ENCODE data around the gene TMEM54.

TMEM54 gene, protein sequence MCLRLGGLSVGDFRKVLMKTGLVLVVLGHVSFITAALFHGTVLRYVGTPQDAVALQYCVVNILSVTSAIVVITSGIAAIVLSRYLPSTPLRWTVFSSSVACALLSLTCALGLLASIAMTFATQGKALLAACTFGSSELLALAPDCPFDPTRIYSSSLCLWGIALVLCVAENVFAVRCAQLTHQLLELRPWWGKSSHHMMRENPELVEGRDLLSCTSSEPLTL

DNA sequence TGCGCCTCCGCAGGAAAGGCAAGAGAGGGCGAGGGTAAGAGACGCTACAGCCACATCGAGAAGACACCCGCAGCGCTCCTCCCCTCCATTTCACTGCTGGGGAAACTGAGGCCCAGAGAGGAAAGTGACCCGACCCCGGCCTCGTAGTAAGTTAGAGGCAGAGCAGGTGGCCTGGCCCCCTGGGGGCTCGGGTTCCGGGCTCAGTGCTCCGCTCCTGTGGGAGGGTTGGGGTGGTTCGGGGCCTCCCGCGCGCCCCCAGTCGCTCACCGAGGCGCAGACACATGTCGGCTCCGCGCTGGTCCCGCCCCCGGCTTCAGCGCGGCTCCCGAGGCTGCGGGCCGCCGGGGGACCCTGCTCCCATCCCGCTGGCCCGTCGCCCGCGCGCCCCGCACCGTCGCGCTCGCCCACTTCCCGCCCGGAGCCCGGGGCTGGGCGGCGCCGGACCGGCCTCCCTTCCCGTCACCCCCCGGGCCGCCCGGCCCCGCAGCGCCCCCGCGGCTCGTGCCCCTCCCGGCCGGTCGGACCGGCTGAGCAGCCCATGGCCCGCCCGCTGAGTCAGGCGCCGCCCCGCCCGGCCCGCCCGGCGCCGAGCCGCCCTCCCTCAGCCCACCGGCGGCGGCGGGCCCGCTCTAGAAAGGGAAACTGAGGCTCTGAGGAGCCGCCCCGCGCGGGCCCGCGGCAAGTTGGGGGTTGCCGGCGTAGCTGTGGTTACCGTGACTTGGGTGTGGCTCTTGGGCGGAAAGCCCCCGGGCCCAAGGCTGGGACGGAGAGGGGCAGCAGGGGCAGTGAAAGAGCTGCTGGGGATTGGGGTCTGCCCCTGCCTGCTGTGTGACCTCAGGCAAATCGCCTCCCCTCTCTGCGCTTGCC, at the start of gene TMEM54:
Gene TMEM54, minus strand, starts transcription at position 434 of the 867 bp plus-strand sequence. Its CDS starts 151 bp downstream, at position 283.
- no peak for DNase-seq (ENCODE audit: low read depth, low spot score)

DNA sequence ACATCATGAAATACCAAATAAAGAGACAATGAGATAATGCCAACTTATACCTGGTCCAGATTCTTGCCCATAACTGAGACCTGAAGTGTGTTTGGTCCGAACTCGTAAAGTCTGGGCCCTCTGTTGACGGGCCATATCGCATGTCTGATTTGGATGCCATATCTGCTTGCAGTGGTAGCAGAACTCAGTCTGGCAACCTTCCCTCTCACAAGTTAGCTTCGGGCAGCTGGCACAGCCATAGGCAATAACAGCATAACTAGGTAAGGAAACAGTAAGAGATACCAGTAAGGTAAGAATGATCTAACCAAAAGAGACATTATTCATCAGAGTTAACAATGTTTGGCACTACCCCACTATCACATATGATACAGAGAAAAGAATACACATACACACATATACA, 48.3 kb upstream of the TMEM54 start:
- DNase-seq (ENCODE audit: low read depth, low spot score): no peak

DNA sequence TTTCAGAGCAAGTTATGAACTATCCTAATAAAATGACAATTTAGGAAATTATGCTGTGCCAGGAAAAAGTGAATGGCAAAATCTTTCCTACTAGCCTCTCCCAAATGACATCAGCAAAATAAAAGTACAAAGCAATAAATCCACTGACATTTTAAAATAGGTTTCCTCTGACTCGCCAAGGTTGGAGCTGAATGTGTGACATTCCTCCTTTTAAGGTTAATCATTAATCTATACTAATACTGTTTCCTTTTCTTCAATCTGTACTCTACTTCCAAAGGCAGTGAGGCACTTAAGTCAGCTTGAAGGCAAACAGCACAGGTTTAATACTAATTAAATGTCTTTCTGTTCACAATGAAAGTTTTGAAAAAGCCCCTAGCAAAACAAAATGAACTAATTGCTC, 47.7 kb upstream of the TMEM54 start:
- DNase-seq (ENCODE audit: low read depth, low spot score): no peak

GRCh38 chr1:32948390-32948722, 47.2 kb upstream of the TMEM54 start:
- no peak for DNase-seq (ENCODE audit: low read depth, low spot score)

DNA sequence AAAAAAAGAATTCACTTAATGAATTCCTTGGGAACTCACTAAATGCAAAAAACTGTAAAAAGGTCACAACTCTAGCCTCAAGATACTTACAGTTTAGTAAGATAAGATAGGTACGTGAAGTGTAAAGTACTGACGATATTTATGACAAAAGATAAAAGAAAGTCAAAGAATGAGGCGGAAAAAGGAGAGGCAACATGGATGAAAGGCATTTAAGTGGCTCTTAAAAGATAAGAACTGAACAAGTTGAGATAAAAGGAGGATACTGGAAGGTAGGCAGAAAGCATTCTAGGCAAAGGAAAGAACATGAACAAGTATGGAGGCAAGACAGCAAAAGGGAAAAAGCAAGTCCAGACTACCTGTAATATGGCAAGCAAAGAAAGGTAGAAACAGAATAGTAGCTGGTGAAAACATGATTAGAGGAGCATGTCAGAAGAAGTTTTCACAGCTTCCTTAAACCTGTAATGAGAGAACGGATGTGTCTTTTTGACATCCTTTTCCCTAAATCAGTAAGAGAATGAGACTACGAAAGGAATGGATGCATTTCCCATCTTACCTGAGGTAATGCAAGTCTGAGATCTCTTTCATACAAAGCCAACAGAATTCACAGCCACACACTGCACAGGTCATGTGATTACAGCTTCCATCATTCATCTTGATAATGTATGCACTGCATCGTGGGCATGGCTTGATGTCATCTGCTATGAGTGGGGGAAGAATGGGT, 46.6 kb upstream of the TMEM54 start:
- DNase-seq (ENCODE audit: low read depth, low spot score): no peak

DNA sequence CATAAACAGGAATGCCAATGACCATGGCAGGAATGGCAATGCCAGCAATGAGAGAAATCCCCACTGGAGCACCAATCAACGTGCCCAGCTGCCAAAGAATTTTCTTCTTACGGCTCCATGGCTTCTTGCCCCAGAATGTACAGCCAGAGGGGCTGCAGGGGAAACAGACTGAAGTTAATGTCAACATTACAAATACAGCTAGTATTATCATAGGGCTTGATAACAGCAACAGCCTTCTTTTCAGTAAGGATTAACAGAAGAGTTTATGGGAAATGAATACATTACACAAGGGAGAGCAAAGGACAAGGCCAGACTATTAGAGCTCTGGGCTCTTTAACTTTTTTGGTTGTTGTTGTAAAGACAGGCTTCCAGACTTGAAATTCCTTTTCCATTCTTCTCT, 45.2 kb upstream of the TMEM54 start:
- no peak for DNase-seq (ENCODE audit: low read depth, low spot score)

- DNase-seq (ENCODE audit: low read depth, low spot score): no peak
Measured at GRCh38 chr1:32944180-32944579, 43.0 kb upstream of the TMEM54 start.

GRCh38 chr1:32939655-32940371, 38.6 kb upstream of the TMEM54 start:
- DNase-seq (ENCODE audit: low read depth, low spot score): no peak

DNA sequence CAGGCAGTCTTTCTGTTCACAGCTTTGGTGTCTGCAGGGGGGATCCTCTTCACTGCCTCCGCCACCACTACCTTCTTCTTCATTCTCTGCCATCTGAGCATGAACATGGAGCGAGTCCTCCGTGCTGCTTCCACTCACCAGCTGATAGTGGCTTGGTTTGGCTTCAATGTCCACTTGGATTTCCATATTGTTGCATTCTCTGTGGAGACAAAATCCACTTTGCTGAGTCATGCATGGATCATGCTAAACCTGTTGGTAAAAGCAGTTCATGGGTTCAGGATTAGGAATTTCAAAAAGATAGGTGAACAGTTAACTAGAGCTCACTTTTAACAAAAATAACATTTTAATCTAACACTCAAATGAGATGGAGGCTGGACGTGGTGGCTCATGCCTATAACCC, 35.9 kb upstream of the TMEM54 start:
- DNase-seq (ENCODE audit: low read depth, low spot score): no peak

- DNase-seq (ENCODE audit: low read depth, low spot score): no peak
Measured at GRCh38 chr1:32934535-32934934, 33.3 kb upstream of the TMEM54 start.

GRCh38 chr1:32933742-32934322, 32.6 kb upstream of the TMEM54 start:
- no peak for DNase-seq (ENCODE audit: low read depth, low spot score)

- DNase-seq (ENCODE audit: low read depth, low spot score): no peak
Measured at GRCh38 chr1:32931760-32932159, 30.6 kb upstream of the TMEM54 start.

GRCh38 chr1:32929366-32929765, 28.2 kb upstream of the TMEM54 start:
- no peak for DNase-seq (ENCODE audit: low read depth, low spot score)

DNA sequence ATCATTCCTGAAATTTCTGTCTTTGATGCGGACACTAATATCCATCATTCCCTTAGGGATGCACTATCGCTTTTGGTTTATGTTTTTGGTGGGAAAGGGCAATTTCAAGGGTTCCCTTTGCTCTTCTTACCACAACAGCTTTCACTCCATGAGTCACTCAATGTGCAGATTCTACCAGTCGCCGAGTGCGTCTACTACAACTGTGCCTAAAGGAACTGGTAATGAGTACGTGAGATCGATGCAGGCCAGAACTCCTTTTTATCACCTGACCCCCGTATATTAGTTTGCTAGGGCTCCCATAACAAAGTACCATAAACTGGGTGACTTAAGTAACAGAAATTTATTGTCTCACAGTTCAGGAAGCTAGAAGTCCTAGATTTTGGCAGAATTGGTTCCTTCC, 27.5 kb upstream of the TMEM54 start:
- no peak for DNase-seq (ENCODE audit: low read depth, low spot score)

DNA sequence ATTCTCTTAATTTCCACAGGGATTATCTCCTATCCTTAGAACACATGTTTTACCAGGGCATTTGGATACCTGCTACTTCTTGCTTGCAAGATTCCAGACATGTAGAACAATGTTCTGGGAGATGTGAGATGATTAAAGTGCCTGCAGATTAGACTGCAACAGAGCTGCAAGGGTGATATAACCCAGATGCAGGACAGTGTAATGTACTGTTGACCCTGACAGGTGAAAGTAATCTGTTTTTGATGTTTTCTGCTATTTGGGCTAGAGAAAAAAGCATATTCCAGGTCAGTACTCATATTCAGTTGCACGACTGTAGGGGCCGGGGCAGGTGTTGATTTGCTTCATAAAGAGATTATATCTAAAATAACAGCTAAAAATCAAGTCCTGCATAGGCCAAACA, 27.1 kb upstream of the TMEM54 start:
- no peak for DNase-seq (ENCODE audit: low read depth, low spot score)

- no peak for DNase-seq (ENCODE audit: low read depth, low spot score)
Measured at GRCh38 chr1:32927441-32927840, 26.3 kb upstream of the TMEM54 start.

DNA sequence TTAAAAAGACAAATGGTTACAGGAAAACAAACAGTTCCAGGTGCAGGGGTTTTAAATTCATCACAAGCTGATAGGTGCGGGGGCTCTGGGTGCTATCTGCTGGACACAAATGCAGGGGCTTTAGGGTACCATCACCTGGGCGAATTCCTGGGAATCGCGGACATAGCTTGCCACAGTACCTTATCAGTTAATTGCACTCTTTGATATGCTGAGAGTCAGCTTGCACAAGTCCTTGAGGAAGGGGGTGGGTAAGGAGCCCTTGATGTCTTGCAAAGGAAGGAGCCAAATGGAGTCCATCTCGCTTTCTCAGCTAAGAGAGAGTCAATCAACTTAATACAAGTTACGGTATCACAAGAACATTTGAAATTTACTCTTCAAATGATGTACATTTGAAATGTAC, 25.4 kb upstream of the TMEM54 start:
- no peak for DNase-seq (ENCODE audit: low read depth, low spot score)

DNA sequence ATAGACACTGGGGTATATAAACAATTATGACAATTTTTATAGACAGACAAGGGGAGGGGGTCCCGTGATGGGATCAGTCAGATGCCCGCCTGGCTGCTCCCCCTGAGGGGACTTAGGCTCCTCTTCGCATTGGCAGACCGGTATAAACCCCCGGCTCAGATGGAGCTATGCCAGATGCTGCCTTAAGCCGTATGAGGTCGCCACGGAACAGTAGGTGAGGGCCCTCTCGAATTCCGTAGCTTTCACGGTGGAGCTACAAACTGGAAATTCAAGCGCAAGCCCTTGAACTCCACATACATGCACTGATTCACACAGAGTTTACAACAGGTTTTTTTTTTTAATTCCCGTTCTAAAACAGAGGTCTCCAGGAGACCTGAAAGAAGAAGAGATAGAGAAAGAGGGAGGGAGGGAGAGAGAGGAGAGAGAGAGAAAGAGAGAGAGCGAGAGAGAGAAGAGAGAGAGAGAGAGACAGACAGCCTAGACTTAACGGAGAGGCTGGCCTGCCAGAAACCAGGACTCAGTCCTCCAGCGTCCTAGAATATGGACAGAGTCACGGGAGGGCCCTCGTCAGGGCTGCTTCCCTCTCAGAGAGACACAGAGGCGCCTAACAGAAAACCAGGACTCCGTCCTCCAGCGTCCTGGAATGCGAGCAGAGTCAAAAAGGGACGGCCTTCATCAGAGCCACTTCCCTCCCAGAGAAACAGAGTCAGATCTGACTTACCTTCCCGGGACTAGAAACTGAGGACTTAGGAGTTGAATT, 24.4 kb upstream of the TMEM54 start:
- no peak for DNase-seq (ENCODE audit: low read depth, low spot score)

DNA sequence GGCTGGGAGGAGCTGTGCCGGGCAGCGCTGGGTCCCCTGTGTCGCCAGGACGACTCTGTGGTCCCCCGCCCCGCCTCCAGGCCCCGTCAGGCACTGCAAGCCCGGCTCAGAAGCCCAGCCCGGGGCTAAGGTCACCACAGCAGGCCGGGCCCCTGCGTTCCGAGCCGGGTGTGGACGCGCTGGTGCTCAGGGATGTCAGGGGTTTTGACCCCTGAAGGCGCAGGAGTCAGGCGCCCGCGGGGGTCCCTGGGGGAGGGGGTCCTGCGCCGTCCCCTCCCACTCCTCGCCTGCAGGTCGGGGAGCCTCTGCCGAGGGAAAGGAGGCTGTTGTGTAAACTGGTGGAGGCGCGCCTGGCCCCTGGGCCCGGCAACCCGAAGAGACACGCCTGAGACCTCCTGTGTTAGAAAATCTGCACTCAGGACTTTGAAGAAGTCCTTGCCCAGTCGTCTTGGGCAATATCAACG, 23.7 kb upstream of the TMEM54 start:
- no peak for DNase-seq (ENCODE audit: low read depth, low spot score)

DNA sequence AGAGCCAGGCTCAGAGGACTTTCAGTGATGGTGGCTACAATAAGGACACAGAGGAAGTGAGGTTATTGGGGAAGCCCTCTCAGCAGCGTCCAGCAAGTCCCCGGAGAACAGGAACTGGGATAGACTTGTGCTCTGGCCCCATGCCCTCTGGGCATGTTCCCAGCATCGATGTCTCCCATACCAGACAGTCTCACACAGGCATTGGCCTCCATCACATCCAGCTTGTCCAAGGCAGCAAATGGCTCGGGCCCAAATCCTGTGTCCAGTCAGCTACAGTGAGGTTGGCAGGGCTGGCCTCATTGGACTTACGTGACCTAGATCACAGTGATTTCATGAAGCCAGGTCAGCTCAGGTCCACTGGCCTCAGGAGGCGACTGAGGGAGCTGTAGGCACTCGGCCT, 19.6 kb upstream of the TMEM54 start:
- DNase-seq (ENCODE audit: low read depth, low spot score): no peak

Measured in activated naive CD8-positive, alpha-beta T cell treated with anti-CD3 and anti-CD28 coated beads, Interleukin-2, amount 50 U/mL, for 16 hours (primary cell).